ENCODE measurements around the gene UIMC1. TPM values are rescaled to one million over a fixed set of nuclear protein-coding genes. Genes with fewer than 3 reads are reported as not detected.

Gene UIMC1
- total and polyA plus RNA-seq, 5 donors from 2014 or later = 18.0 to 80.7 (median 22.9) TPM

DNA sequence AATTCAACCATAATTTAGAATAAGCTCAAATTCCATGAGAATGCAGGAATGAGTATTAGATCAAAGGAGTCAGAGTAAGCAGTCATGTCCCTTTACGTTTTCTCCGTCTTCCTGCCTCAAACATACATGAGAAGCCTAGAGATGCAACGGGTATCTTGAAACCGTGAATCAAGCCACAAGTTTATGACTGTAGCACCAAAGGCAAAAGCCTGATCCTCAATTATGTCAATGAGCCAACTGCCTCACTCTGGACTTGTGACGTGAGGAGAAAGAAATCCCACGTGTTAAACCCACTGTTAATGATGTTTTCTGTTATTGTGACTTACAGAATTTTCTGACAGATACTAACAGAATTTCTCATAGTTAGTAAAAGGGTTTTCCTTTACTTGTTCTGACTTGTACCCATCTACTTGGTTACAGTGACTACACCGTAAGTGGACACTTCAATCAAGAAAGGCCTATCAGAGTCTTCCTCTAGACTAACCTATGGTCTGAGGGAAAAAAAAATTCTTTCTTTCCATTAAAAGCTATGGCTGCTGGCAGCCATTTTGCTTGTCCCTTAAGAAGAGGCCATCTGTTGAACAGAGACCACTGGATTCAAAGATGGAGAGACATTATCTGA lies 72.2 kb downstream of the UIMC1 start:
- H3K36me3 Mint-ChIP-seq = peaks cover 28% of the 10 kb centered on the region
- ATAC-seq (ENCODE audit: low read depth in 2 of 2) (no peak), DNase-seq (no peak)
- no peak overlapping the region for H3K27ac Mint-ChIP-seq
- peaks cover 0 to 2% (median 0%) of the 10 kb centered on the region in 7 donors for H3K9me3 Mint-ChIP-seq
- H3K4me1 ChIP-seq (ENCODE audit: control insufficient read depth, insufficient read depth, low read length, poor library complexity, severe bottlenecking) = no peaks in the 10 kb centered on the region
- no peak overlapping the region for H3K4me3 ChIP-seq (ENCODE audit: low read depth, low read length)
- H3K4me1 Mint-ChIP-seq = peaks cover 4 to 27% (median 14%) of the 10 kb centered on the region in 4 donors
- H3K27me3 Mint-ChIP-seq = no peaks in the 10 kb centered on the region
- no peak overlapping the region for H3K4me3 Mint-ChIP-seq
- no peaks in the 10 kb centered on the region for H3K9me3 ChIP-seq (ENCODE audit: control insufficient read depth in 2 of 2, low read length in 2 of 2)
- H3K36me3 ChIP-seq (ENCODE audit: control insufficient read depth, insufficient read depth, low read length) = peaks cover 30% of the 10 kb centered on the region
- no peaks in the 10 kb centered on the region for H3K27me3 ChIP-seq (ENCODE audit: control insufficient read depth, insufficient read depth, low read length)
- H3K27ac ChIP-seq (ENCODE audit: insufficient read depth, low read length, poor library complexity, severe bottlenecking) = no peak overlapping the region

DNA sequence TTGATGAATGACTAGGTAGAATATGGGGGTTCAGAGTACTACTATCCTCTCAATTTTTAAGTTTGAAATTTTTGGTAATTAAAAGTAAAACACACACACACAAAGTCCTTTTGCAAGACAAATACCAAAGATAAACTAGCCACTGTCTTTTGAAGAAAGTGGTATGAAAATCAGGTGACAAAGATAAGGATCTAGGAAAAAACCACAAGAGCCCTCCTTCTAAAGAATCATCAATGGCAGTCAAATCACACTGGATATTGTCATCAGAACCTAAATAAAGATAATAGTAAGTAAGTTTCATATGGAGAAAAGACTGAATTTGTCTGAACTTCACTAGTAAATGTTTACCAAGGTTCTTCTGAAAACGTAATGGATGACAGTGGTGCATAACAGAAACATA lies 76.9 kb downstream of the UIMC1 start:
- H3K4me3 Mint-ChIP-seq = no peak overlapping the region
- H3K27ac Mint-ChIP-seq = no peak overlapping the region
- no peaks in the 10 kb centered on the region for H3K27me3 Mint-ChIP-seq

DNA sequence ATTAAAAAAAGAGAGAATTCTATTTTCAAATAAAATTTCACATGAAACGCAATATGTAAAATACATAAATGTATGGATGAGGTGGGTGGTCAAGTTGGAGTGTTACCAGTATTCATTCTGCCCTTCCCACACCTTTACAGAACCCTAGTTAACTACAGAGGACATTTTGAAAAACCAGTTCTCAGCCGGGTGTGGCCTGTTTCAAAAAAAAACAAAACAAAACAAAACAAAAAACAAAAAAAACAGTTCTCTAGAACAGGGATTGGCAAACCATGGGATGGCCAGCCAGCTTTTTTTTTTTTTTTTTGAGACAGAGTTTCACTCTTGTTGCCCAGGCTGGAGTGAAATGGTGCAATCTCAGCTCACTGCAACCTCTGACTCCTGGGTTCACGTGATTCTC lies 79.0 kb downstream of the UIMC1 start:
- no peak overlapping the region for H3K27ac ChIP-seq (ENCODE audit: insufficient read depth, low read length, poor library complexity, severe bottlenecking)
- no peaks in the 10 kb centered on the region for H3K27me3 ChIP-seq (ENCODE audit: control insufficient read depth, insufficient read depth, low read length)
- no peaks in the 10 kb centered on the region for H3K27me3 Mint-ChIP-seq
- DNase-seq (no peak), ATAC-seq (ENCODE audit: low read depth in 2 of 2) (no peak)
- peaks cover 12% of the 10 kb centered on the region for H3K36me3 ChIP-seq (ENCODE audit: control insufficient read depth, insufficient read depth, low read length)
- no peak overlapping the region for H3K4me3 ChIP-seq (ENCODE audit: low read depth, low read length)
- no peaks in the 10 kb centered on the region for H3K9me3 ChIP-seq (ENCODE audit: control insufficient read depth in 2 of 2, low read length in 2 of 2)
- H3K36me3 Mint-ChIP-seq = peaks cover 23% of the 10 kb centered on the region
- H3K9me3 Mint-ChIP-seq = no peaks in the 10 kb centered on the region
- H3K4me1 ChIP-seq (ENCODE audit: control insufficient read depth, insufficient read depth, low read length, poor library complexity, severe bottlenecking) = no peaks in the 10 kb centered on the region
- peaks cover 15 to 21% (median 18%) of the 10 kb centered on the region in 4 donors for H3K4me1 Mint-ChIP-seq
- H3K27ac Mint-ChIP-seq = no peak overlapping the region
- H3K4me3 Mint-ChIP-seq = no peak overlapping the region

More for the DNA sequence above, 76.9 kb downstream of the UIMC1 start:
- Mint-ChIP-seq H3K9me3 (no peaks in the 10 kb centered on the region), H3K36me3 (peaks cover 26% of the 10 kb centered on the region), H3K4me1 (peaks cover 15 to 21% (median 16%) of the 10 kb centered on the region in 4 donors)
- H3K4me1 ChIP-seq (ENCODE audit: control insufficient read depth, insufficient read depth, low read length, poor library complexity, severe bottlenecking) = no peaks in the 10 kb centered on the region
- H3K27ac ChIP-seq (ENCODE audit: insufficient read depth, low read length, poor library complexity, severe bottlenecking) = no peak overlapping the region
- H3K9me3 ChIP-seq (ENCODE audit: control insufficient read depth in 2 of 2, low read length in 2 of 2) = no peaks in the 10 kb centered on the region
- H3K4me3 ChIP-seq (ENCODE audit: low read depth, low read length) = no peak overlapping the region
- H3K36me3 ChIP-seq (ENCODE audit: control insufficient read depth, insufficient read depth, low read length) = peaks cover 19% of the 10 kb centered on the region
- ATAC-seq (ENCODE audit: low read depth in 2 of 2) = no peak
- peak in 1 of 3 donors; percentile 15 for DNase-seq
- H3K27me3 ChIP-seq (ENCODE audit: control insufficient read depth, insufficient read depth, low read length) = no peaks in the 10 kb centered on the region

DNA sequence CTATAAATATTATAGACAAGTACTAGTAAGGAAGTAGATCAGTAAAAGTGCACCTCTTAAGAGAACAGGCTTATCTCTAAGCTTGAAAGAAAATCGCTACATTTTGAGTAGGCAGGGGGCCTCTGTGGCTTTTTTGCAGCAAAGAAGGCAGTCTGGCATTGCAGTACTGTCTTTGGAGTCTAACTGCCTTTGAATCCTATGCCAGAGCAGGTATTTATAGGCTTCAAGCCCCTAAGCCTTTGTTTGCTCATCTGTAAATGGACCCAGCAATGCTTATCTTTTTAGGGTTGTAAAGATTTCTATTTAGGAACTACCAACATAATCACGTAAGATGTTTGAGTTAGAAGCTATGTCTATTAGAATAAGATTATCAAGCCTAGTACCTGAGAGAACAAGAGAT lies 83.8 kb downstream of the UIMC1 start:
- no peaks in the 10 kb centered on the region for H3K27me3 Mint-ChIP-seq
- no peak overlapping the region for H3K27ac ChIP-seq (ENCODE audit: insufficient read depth, low read length, poor library complexity, severe bottlenecking)
- H3K36me3 Mint-ChIP-seq = peaks cover 34% of the 10 kb centered on the region
- H3K4me3 Mint-ChIP-seq = no peak overlapping the region
- H3K36me3 ChIP-seq (ENCODE audit: control insufficient read depth, insufficient read depth, low read length) = peaks cover 10% of the 10 kb centered on the region
- no peaks in the 10 kb centered on the region for H3K4me1 ChIP-seq (ENCODE audit: control insufficient read depth, insufficient read depth, low read length, poor library complexity, severe bottlenecking)
- no peak for DNase-seq
- no peaks in the 10 kb centered on the region for H3K9me3 ChIP-seq (ENCODE audit: control insufficient read depth in 2 of 2, low read length in 2 of 2)
- no peaks in the 10 kb centered on the region for H3K27me3 ChIP-seq (ENCODE audit: control insufficient read depth, insufficient read depth, low read length)
- no peak for ATAC-seq (ENCODE audit: low read depth in 2 of 2)
- peaks cover 9 to 23% (median 17%) of the 10 kb centered on the region in 4 donors for H3K4me1 Mint-ChIP-seq
- H3K4me3 ChIP-seq (ENCODE audit: low read depth, low read length) = no peak overlapping the region
- H3K27ac Mint-ChIP-seq = no peak overlapping the region
- no peaks in the 10 kb centered on the region for H3K9me3 Mint-ChIP-seq

DNA sequence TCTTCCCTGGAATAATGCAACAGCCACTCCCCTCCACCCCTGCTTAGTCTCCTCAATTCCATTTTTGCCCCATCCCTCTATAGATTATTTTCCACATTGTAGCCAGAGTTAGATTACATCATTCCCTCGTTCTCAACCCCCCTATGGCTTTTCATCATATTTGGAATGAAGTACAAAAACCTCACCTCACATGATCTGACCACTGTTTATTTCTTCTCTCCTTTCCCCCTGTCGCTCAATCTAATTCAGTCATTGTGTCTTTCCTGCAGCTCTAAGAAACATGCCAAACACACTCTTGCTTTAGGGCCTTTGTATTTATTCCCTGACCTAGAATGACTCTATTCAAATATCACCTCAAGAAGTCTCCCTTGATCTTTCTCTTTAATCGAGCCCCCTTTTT lies 84.9 kb downstream of the UIMC1 start:
- DNase-seq (no peak), ATAC-seq (ENCODE audit: low read depth in 2 of 2) (no peak)
- peak overlapping the region in 2 of 3 donors; percentile 23 to 32 for H3K27ac Mint-ChIP-seq
- H3K9me3 Mint-ChIP-seq = no peaks in the 10 kb centered on the region
- H3K4me3 ChIP-seq (ENCODE audit: low read depth, low read length) = no peak overlapping the region
- peaks cover 10% of the 10 kb centered on the region for H3K36me3 ChIP-seq (ENCODE audit: control insufficient read depth, insufficient read depth, low read length)
- peaks cover 9 to 25% (median 17%) of the 10 kb centered on the region in 4 donors for H3K4me1 Mint-ChIP-seq
- no peaks in the 10 kb centered on the region for H3K27me3 Mint-ChIP-seq
- no peaks in the 10 kb centered on the region for H3K9me3 ChIP-seq (ENCODE audit: control insufficient read depth in 2 of 2, low read length in 2 of 2)
- H3K36me3 Mint-ChIP-seq = peaks cover 34% of the 10 kb centered on the region
- no peak overlapping the region for H3K27ac ChIP-seq (ENCODE audit: insufficient read depth, low read length, poor library complexity, severe bottlenecking)
- no peak overlapping the region for H3K4me3 Mint-ChIP-seq
- no peaks in the 10 kb centered on the region for H3K27me3 ChIP-seq (ENCODE audit: control insufficient read depth, insufficient read depth, low read length)
- H3K4me1 ChIP-seq (ENCODE audit: control insufficient read depth, insufficient read depth, low read length, poor library complexity, severe bottlenecking) = no peaks in the 10 kb centered on the region

DNA sequence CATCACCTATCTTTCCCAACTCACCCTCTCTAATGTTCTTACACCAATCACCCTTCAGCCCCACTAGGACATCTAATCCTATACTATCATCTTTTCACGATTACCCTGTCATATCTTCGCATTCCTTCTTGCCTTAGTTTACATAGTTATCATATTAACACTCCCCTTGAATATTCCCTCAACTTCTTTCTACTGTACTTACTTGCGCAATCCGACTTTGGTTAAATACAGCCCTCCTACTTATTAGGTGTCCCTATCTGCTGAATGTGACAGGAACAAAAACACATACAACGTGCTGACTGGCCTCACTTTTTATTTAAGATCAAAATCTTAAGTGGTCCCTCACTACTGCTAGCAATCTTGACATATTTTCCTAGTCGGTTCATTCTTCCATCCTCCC lies 88.0 kb downstream of the UIMC1 start:
- ATAC-seq (ENCODE audit: low read depth in 2 of 2) = no peak
- Mint-ChIP-seq H3K4me1 (peaks cover 0 to 29% (median 16%) of the 10 kb centered on the region in 4 donors), H3K27ac (peak overlapping the region in 1 of 3 donors; percentile 23)

DNA sequence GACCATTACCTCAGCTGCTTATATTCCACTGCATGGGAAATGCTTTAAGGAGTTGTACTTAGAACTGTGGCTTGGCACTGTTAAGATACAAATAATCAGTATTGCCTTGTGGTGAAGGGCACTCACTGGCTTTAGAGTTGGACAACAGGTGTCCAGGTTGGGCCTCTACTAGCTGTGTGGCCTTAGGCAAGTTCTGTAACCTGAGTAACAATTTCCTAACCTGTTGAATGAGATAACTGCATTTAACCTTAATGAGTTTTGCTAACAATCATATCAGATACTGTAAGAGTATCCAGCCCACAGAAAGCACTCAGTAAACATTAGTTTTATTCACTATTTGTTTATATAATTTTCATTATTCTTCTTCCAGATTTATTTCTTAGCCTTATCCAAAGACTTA lies 90.2 kb downstream of the UIMC1 start:
- Mint-ChIP-seq H3K4me3 (no peak overlapping the region), H3K27me3 (no peaks in the 10 kb centered on the region), H3K4me1 (peaks cover 0 to 25% (median 10%) of the 10 kb centered on the region in 4 donors), H3K9me3 (no peaks in the 10 kb centered on the region), H3K27ac (peak overlapping the region in 1 of 3 donors; percentile 28), H3K36me3 (peaks cover 23% of the 10 kb centered on the region)
- H3K27ac ChIP-seq (ENCODE audit: insufficient read depth, low read length, poor library complexity, severe bottlenecking) = no peak overlapping the region
- DNase-seq = no peak
- H3K36me3 ChIP-seq (ENCODE audit: control insufficient read depth, insufficient read depth, low read length) = peaks cover 20% of the 10 kb centered on the region
- H3K4me3 ChIP-seq (ENCODE audit: low read depth, low read length) = no peak overlapping the region
- no peak for ATAC-seq (ENCODE audit: low read depth in 2 of 2)
- H3K9me3 ChIP-seq (ENCODE audit: control insufficient read depth in 2 of 2, low read length in 2 of 2) = no peaks in the 10 kb centered on the region
- H3K27me3 ChIP-seq (ENCODE audit: control insufficient read depth, insufficient read depth, low read length) = no peaks in the 10 kb centered on the region
- no peaks in the 10 kb centered on the region for H3K4me1 ChIP-seq (ENCODE audit: control insufficient read depth, insufficient read depth, low read length, poor library complexity, severe bottlenecking)

More for the DNA sequence above, 88.0 kb downstream of the UIMC1 start:
- peaks cover 19% of the 10 kb centered on the region for H3K36me3 ChIP-seq (ENCODE audit: control insufficient read depth, insufficient read depth, low read length)
- Mint-ChIP-seq H3K36me3 (peaks cover 32% of the 10 kb centered on the region), H3K27me3 (no peaks in the 10 kb centered on the region), H3K4me3 (no peak overlapping the region), H3K9me3 (no peaks in the 10 kb centered on the region)
- H3K4me1 ChIP-seq (ENCODE audit: control insufficient read depth, insufficient read depth, low read length, poor library complexity, severe bottlenecking) = no peaks in the 10 kb centered on the region
- H3K27me3 ChIP-seq (ENCODE audit: control insufficient read depth, insufficient read depth, low read length) = no peaks in the 10 kb centered on the region
- no peak overlapping the region for H3K4me3 ChIP-seq (ENCODE audit: low read depth, low read length)
- no peaks in the 10 kb centered on the region for H3K9me3 ChIP-seq (ENCODE audit: control insufficient read depth in 2 of 2, low read length in 2 of 2)
- H3K27ac ChIP-seq (ENCODE audit: insufficient read depth, low read length, poor library complexity, severe bottlenecking) = no peak overlapping the region
- no peak for DNase-seq

DNA sequence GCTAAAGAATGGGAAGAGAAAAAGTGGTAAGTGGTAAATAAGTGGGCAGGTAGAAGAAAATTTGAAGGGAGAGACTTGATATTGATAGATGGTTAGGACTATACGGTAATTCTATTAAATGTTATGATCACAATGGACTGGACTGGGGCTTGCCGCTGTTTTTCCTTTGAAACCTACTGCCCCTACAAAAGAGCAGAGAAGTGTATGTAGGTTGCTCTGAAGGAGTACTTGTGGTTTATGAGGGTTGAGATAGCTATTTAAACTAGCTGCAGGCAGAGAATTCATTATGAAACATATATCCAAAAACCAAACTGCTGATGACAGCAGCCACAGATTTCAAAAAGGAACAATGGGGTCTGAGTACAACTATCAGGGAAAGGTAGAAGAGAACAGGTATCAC lies 90.7 kb downstream of the UIMC1 start:
- peaks cover 0 to 21% (median 10%) of the 10 kb centered on the region in 4 donors for H3K4me1 Mint-ChIP-seq
- H3K4me1 ChIP-seq (ENCODE audit: control insufficient read depth, insufficient read depth, low read length, poor library complexity, severe bottlenecking) = no peaks in the 10 kb centered on the region
- peaks cover 20% of the 10 kb centered on the region for H3K36me3 Mint-ChIP-seq
- DNase-seq = no peak
- peaks cover 23% of the 10 kb centered on the region for H3K36me3 ChIP-seq (ENCODE audit: control insufficient read depth, insufficient read depth, low read length)
- H3K27me3 ChIP-seq (ENCODE audit: control insufficient read depth, insufficient read depth, low read length) = no peaks in the 10 kb centered on the region
- H3K4me3 Mint-ChIP-seq = no peak overlapping the region
- H3K27me3 Mint-ChIP-seq = no peaks in the 10 kb centered on the region
- ATAC-seq (ENCODE audit: low read depth in 2 of 2) = no peak
- H3K9me3 Mint-ChIP-seq = no peaks in the 10 kb centered on the region
- peak overlapping the region in 2 of 3 donors; percentile 2 to 28 for H3K27ac Mint-ChIP-seq
- no peak overlapping the region for H3K4me3 ChIP-seq (ENCODE audit: low read depth, low read length)
- no peaks in the 10 kb centered on the region for H3K9me3 ChIP-seq (ENCODE audit: control insufficient read depth in 2 of 2, low read length in 2 of 2)
- no peak overlapping the region for H3K27ac ChIP-seq (ENCODE audit: insufficient read depth, low read length, poor library complexity, severe bottlenecking)
